MM.1S (cell line): ENCODE results near the gene CCDC81.

ENCODE experiments used
- CTCF ChIP-seq: fragments of 300-600 bp; sonication (generic); IDR thresholded peaks from 2 replicates; pipeline ENCODE4 v1.5.1; 2016; ENCODE audit warnings: antibody characterized with exemption, low read length, mixed read lengths
- EZH2 ChIP-seq: fragments of 300-600 bp; sonication (generic); optimal IDR thresholded peaks from 2 replicates; pipeline ENCODE3; 2017; ENCODE audit warnings: low read depth, mild to moderate bottlenecking, antibody characterized with exemption, low read length, mixed read lengths
- EZH2phosphoT487 ChIP-seq: fragments of 300-600 bp; sonication (generic); IDR thresholded peaks from 2 replicates; pipeline ENCODE4 v1.6.1; 2018; ENCODE audit warnings: antibody characterized with exemption, low read length

- TF ChIP-seq EZH2 (no peak), CTCF (no peak), EZH2phosphoT487 (no peak)
These were observed 34.2 kb downstream of the CCDC81 start for GRCh38 chr11:86408845-86409244.
